PFSK-1 (cell line): Measurements from ENCODE around the gene HS6ST3.

Experiments used
- POLR2AphosphoS5 ChIP-seq: IDR thresholded peaks from 2 replicates; pipeline ENCODE4 v1.6.1; 2012; ENCODE audit warnings: low read depth, mild to moderate bottlenecking, control low read depth, low read length, moderate library complexity
- SIN3A ChIP-seq: IDR thresholded peaks from 2 replicates; pipeline ENCODE4 v1.6.1; 2012; ENCODE audit warnings: mild to moderate bottlenecking, low read length, moderate library complexity, borderline replicate concordance; ENCODE audit not compliant: insufficient read depth
- TAF1 ChIP-seq: IDR thresholded peaks from 2 replicates; pipeline ENCODE4 v1.6.1; 2012; ENCODE audit warnings: low read length, control low read depth, borderline replicate concordance; ENCODE audit not compliant: insufficient read depth
- TF ChIP-seq, protein P1 (sequence below), 2 experiments: IDR thresholded peaks; 2 replicates each; pipeline versions ENCODE4 v1.6.1 to v1.8.0; 2011 to 2012; ENCODE audit warnings: low read depth in 2 of 2, low read length in 2 of 2, control low read depth in 1 of 2, inconsistent platforms in 1 of 2, mild to moderate bottlenecking in 1 of 2, moderate library complexity in 1 of 2; ENCODE audit not compliant: insufficient read depth in 1 of 2

DNA sequence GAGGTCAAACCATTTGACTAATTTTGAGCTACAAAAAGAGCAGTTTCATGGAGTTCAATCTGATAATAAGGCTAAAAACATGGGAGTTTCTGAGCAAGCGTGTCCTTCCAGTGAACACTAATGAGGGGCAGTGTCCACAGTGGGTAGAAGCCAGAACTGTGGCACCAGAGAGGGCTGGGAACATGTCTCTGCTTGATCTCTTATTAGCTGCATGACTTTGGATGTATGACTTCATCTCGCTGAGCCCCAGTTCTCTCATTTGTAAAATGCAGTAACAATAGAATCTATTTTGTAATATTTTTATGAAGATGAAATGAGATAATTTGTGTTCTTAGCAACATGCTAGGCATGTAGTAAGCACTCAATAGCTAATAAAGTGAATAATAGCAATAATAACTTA is 69.8 kb downstream of the HS6ST3 start:
- TF ChIP-seq SIN3A (no peak), POLR2AphosphoS5 (no peak), TAF1 (no peak)
- TF ChIP-seq, protein P1, sequence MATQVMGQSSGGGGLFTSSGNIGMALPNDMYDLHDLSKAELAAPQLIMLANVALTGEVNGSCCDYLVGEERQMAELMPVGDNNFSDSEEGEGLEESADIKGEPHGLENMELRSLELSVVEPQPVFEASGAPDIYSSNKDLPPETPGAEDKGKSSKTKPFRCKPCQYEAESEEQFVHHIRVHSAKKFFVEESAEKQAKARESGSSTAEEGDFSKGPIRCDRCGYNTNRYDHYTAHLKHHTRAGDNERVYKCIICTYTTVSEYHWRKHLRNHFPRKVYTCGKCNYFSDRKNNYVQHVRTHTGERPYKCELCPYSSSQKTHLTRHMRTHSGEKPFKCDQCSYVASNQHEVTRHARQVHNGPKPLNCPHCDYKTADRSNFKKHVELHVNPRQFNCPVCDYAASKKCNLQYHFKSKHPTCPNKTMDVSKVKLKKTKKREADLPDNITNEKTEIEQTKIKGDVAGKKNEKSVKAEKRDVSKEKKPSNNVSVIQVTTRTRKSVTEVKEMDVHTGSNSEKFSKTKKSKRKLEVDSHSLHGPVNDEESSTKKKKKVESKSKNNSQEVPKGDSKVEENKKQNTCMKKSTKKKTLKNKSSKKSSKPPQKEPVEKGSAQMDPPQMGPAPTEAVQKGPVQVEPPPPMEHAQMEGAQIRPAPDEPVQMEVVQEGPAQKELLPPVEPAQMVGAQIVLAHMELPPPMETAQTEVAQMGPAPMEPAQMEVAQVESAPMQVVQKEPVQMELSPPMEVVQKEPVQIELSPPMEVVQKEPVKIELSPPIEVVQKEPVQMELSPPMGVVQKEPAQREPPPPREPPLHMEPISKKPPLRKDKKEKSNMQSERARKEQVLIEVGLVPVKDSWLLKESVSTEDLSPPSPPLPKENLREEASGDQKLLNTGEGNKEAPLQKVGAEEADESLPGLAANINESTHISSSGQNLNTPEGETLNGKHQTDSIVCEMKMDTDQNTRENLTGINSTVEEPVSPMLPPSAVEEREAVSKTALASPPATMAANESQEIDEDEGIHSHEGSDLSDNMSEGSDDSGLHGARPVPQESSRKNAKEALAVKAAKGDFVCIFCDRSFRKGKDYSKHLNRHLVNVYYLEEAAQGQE (IDR thresholded peaks at IDR 0.05; ENCODE audit: insufficient read depth in 1 of 2, low read depth in 2 of 2, low read length in 2 of 2) = no peak
